Stimulated activated CD8-positive, alpha-beta memory T cell treated with anti-CD3 and anti-CD28 coated beads, Interleukin-15, amount 100 ng/mL, for 48 hours (primary cell): ENCODE results near the gene EYA3.

Experiments used
- DNase-seq, 2 donors: peaks; one replicate each; pipeline ENCODE4 v3.0.0-alpha.2; 2020; ENCODE audit warnings: low read depth in 2 of 2

Gene EYA3

GRCh38 chr1:27940870-27941560 lies 147.4 kb downstream of the EYA3 start:
- no peak for DNase-seq

GRCh38 chr1:27940297-27940696 lies 148.1 kb downstream of the EYA3 start:
- DNase-seq: peak; percentile 36 to 41

- no peak for DNase-seq
Measured at GRCh38 chr1:27938488-27938887, 149.9 kb downstream of the EYA3 start.

GRCh38 chr1:27937524-27937836 lies 150.9 kb downstream of the EYA3 start:
- no peak for DNase-seq

- no peak for DNase-seq
Measured at GRCh38 chr1:27936370-27936769, 152.0 kb downstream of the EYA3 start.

GRCh38 chr1:27935721-27936120 lies 152.7 kb downstream of the EYA3 start:
- no peak for DNase-seq

- no peak for DNase-seq
Measured at GRCh38 chr1:27934818-27935549, 153.4 kb downstream of the EYA3 start, which contains the start of gene SMPDL3B. SMPDL3B (plus strand) TSS chr1:27935000; CDS start chr1:27935184, 184 bp downstream.

GRCh38 chr1:27931759-27932158 lies 156.7 kb downstream of the EYA3 start:
- DNase-seq: no peak

- no peak for DNase-seq
Measured at GRCh38 chr1:27931184-27931583, 157.2 kb downstream of the EYA3 start.

GRCh38 chr1:27928216-27928954 lies 160.0 kb downstream of the EYA3 start:
- DNase-seq: no peak

- DNase-seq: no peak
Measured at GRCh38 chr1:27922272-27922671, 166.1 kb downstream of the EYA3 start.
